ENCODE measurements around the gene RPS25.
"Not testable (repeated sequence)": the region's sequence is repeated elsewhere in the genome, so short reads cannot be mapped to it uniquely, and the experiment has no call there.

GRCh38 chr11:118984337-118984736 is 33.8 kb downstream of the RPS25 start:
- TF ChIP-seq CTCF, EZH2, EZH2phosphoT487 (IDR thresholded peaks at IDR 0.05): not testable (repeated sequence)

Data from neural progenitor cell (in vitro differentiated cells).